Measurements from ENCODE around the gene FBN2.

The FBN2 gene

DNA sequence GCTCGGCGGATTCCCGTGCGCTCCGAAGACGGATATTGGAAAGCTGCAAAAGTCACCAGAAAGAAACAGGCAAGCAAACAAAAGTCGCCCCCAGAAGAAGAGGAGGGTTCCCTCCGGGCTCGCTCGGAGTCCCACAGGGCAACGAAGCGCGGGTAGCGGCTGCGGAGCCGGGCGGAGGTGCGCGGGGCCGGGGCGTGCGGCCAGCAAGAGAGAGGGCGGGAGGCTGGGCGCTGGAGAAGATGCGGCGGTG is at the start of gene FBN2:
Gene FBN2 (minus strand): TSS at position 246 of the 250 bp plus-strand sequence. CDS start 642 bp downstream, outside the sequence.
- DNase-seq, result no peak

GRCh38 chr5:128587275-128587674 is 49.2 kb upstream of the FBN2 start:
- DNase-seq, result no peak

DNA sequence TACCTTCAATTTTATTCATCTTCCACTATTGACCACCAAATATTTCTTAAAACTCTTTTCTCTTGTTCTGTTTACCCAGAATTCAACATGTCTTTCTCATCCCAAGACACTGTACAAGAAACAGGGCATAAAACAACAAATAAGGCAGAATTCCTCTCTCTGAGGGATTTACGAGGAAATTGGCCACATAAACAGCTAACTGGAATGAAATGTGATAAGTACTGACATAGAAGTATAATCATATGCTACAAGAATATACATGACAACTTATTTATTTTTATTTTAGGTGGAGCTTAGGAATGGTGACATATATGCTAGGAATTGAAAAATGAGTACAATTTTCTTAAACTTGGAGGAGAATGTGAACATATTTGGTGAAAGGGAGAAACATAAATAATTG is 48.8 kb upstream of the FBN2 start:
- DNase-seq, result no peak

- no peak for DNase-seq
These were observed 41.6 kb upstream of the FBN2 start for GRCh38 chr5:128579639-128580038.

DNA sequence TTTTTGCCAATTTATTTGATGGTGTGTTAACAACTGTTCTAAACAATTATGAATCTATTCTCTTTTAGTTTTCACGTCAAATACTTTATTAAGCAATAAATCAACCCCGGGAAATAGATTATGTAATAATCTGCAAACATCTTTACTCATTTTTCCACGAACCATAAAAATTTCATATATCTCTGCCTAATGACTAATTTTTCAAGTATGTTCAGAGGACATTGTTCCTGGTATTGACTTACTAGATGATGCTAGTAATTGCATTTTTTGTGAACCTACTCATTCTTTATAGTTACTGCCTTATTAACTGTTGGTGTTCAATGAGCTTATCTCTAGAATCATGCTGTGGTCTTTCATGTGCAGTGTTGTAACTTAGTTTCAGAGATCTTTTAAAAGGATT is 41.0 kb upstream of the FBN2 start:
- DNase-seq, result no peak

GRCh38 chr5:128574041-128574440 is 36.0 kb upstream of the FBN2 start:
- no peak for DNase-seq

- no peak for DNase-seq
These were observed 34.9 kb upstream of the FBN2 start for GRCh38 chr5:128572930-128573319.

GRCh38 chr5:128572051-128572929 is 34.2 kb upstream of the FBN2 start:
- DNase-seq, result no peak

DNA sequence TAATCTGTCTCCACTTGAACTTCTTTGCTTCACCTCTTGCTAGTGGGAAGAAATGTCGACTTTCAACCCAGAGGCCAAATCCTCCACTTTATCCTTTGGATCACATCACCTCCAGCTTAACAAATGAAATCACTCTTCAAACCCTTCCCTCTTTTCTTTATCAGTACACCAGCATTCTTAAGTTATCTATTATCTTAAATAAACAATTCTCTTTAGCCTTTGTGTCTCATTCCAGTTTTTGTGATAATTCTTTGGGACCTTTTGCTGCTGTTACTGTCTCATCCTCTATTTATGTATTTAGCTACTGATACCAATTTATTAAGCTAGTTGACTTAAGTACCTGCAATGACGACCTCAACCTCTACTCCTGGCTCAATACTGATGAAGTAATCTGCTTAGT is 28.1 kb upstream of the FBN2 start:
- DNase-seq, result no peak

DNA sequence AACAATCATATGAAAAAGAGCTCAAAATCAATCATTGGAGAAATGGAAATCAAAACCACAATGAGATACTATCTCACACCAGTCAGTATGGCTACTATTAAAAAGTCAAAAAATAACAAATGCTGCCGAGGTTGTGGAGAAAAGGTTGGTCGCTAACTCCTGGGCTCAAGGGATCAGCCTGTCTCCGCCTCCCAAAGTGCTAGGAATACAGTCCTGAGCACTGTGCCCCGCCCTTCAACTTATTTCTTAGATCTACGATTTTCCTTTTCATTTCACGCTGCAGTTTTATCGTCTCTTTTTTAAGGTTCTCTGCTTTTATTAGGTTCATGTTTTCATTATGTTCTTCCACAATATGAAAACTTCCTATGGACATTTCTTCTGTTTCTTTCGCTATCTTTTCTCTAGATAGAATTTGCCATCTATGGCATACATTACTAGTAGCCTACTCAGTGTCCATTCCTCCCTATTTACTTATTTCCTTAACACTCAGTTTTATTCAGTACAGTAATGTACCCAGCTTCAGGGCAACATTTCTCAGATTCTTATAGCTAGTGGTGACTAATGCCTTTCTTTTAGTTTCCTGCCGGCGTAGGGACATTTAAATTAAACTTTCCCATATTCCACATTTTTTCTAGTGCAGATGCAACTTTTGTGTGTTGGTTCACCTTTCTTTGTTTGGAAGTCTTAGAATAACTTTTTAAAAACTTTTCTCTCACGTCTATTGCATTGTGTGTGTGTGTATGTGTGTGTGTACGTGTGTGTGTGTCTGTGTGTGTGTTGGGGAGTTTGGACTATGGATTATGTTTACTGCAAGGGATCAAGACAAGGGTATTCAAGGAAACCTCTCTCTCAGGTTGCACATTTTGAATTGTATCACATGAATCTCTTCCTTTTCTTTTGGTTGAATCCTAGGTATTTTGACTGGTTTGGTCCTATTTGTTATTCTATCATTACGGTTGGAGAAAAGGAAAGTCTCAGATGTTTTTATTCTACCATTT is 21.6 kb upstream of the FBN2 start:
- DNase-seq, result no peak

DNA sequence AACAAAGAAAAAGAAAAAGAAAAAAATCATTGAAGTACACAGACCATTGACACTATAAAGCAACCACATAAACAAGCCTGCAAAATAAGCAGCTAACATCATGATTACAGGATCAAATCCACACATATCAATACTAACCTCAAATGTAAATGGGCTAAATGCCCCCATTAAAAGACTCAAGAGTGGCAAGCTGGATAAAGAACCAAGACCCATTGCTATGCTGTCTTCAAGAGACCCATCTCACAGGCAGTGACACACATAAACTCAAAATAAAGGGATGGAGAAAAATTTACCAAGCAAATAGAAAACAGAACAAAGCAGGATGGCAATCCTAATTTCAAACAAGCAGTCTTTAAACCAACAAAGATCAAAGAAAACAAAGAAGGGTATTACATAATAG is 15.7 kb upstream of the FBN2 start:
- no peak for DNase-seq

GRCh38 chr5:128551476-128551875 is 13.4 kb upstream of the FBN2 start:
- no peak for DNase-seq

DNA sequence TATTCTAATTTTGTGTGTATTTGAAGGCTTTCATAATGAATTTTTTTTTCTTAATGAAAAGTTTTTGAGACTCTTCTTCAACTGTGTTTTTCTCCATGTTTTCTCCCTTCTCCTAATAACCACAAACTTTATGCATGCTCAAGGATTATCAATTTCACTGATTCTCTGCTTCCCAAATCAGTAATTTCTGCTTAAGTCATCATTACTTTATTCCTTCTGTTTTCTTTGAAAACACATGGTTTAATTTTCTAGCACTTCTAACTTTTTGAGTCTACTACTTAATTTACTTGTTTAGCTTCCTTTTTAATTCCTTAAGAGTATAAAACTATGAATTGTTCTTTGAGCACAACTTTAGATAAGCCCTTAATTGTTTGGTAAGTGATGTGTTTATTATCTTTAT is 11.5 kb upstream of the FBN2 start:
- DNase-seq, result no peak

DNA sequence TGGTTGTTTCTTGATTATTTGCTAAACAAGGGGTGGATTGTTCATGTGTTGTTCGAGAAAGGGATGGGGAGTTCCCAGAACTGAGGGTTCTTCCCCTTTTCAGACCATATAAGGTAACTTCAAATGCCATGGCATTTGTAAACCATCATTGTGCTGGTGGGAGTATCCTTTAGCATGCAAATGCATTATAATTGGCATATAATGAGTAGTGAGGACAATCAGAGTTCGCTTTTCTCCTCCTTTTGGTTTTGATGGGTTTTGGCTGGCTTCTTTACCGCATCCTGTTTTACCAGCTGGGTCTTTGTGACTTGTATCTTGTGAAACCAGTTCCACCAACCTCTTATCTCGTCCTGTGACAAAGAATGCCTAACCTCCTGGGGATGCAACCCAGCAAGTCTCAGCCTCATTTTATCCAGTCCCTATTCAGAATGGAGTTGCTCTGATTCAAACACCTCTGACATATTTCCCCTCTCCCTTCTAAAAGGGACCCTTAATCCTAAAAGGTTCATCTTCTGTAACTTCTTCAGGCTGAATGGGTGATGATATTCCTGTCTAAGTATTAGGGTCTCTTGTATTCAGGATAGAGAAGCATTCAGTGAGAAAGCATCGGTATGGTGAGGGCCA is 8.7 kb upstream of the FBN2 start:
- DNase-seq, result no peak

GRCh38 chr5:128541385-128541784 is 3.3 kb upstream of the FBN2 start:
- no peak for DNase-seq

- DNase-seq, result no peak
These were observed 989 bp upstream of the FBN2 start for GRCh38 chr5:128539038-128539429.

DNA sequence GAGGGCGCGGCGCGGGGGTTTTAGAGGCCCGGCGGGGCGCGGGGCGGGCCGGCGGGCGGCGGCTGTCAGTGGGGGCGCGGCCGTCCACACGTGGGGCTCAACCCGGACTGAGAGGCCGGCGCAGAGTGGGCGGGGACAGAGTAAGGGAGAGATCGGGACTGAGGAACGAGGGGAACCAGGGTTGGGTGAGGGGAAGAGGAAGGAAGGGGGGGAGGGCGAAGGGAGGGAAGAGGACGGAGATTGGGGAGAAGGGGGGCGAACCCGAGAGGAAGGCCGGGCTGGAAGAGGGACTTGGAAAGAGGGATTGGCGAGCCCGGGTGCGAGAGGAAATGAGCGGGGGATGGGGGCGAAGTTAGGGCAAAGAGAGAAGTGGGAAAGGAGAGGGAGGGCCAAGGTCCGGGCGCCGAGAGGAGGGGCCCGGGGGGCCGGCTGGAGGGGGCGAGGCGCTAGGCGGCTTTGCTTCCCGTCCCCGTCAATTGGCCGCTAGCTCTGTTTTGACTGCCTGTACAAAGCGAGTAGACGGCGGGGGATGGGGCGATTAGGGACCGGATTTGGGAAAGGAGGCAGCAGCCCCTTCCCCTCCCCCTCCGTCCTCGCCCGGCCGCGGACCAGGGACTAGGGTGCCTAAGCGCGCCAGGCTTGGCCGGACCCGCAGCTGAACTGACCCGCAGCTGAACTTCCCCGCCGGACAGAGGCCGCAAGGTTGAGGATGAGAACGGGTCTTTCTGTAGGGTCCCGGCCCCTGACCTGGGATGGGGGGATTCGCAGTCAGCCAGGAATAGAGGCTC is 399 bp upstream of the FBN2 start:
- no peak for DNase-seq

DNA sequence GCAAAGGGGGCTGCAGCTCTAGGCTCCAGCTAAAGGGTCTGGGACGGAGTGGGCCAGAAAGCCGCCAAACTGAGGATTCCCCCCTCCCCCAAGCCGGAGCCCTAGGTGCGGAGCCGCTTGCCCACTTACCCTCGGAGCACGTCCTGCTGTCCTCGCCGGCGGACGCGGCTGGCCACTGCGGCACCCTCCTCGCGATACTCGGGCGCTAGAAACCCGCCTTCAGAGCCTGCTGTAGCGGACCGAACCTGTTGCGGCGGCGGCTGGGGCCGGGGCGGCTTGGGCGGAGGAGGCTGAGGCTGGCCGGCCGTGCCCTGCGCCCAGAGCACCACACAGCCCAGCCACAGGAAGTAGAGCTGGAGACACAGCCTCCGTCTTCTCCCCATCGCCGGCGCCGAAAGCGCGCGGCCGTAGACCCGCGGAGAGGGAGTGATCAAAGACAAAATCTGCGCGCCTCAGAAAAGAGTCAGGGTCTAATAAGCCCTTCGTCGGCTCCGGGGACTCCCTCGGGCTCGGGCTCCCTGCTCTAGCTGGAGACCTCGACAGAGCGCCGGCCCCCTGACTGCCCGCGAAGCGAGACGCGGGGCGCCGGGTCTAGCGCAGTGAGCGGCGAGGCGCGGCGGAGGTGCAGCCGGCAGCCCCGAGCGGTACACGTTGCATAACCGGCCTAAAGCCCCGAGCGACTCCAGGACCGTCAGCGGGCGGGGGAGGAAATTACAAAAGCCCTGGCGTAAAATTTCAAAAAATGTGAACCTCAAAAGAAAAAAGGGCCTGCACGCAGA is 635 bp downstream of the FBN2 start:
- no peak for DNase-seq

- DNase-seq, result no peak
These were observed 1.5 kb downstream of the FBN2 start for GRCh38 chr5:128536254-128537220.

DNA sequence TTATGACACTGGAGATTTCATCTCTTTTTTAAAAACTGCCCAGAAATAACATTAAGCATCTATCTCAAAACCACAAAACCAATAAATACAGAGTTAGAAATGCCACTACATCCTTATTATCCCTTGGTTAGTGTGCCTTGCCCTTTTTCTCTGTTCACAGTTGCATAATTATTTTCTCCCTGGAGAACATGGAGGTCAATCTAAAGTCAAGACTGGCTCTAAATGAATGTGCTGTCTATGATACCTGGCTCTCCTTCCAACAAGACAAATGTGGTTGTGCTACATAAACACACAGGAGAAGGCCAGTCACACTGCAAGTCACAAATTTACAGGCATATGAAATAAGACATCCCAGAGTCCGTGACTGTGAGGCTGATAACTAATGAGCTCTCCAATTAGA is 2.8 kb downstream of the FBN2 start:
- DNase-seq, result no peak

GRCh38 chr5:128534726-128535125 is 3.3 kb downstream of the FBN2 start:
- DNase-seq, result no peak

Data from CD4-positive, alpha-beta T cell treated with Interleukin-12 subunit alpha and Interleukin-12 subunit beta, for 1 hour (primary cell).